Left lung (tissue), 10 donors: ENCODE measurements around the gene RPL36A. TPM values are rescaled to one million over a fixed set of nuclear protein-coding genes. Genes with fewer than 3 reads are reported as not detected.

Source experiments
- ATAC-seq: fragments of 200-7000 bp; cut with Tn5 transposase; one replicate; pipeline ENCODE4 v1.9.1; 2020; ENCODE audit warnings: moderate library complexity
- DNase-seq, 4 donors: peaks; one replicate each; pipeline ENCODE4 v3.0.0-alpha.2; 2013 to 2020
- H3K27ac ChIP-seq, 2 donors: fragments of 200-600 bp; sonication (generic) in 1 of 2; one replicate each; pipeline versions ENCODE4 v1.5.0 to v1.8.0; 2020 to 2021
- H3K27me3 ChIP-seq, 2 donors: fragments of 200-600 bp; sonication (generic) in 1 of 2; one replicate each; pipeline versions ENCODE4 v1.5.0 to v1.8.0; 2020 to 2021
- H3K36me3 ChIP-seq, 2 donors: fragments of 200-600 bp; sonication (generic) in 1 of 2; one replicate each; pipeline versions ENCODE4 v1.5.0 to v1.8.0; 2020 to 2021
- H3K4me1 ChIP-seq, 2 donors: fragments of 200-600 bp; one replicate each; pipeline ENCODE4 v1.8.0; 2021
- H3K4me3 ChIP-seq, 2 donors: fragments of 200-600 bp; sonication (generic) in 1 of 2; one replicate each; pipeline versions ENCODE4 v1.5.0 to v1.8.0; 2020 to 2021; ENCODE audit warnings: mild to moderate bottlenecking in 1 of 2
- H3K9me3 ChIP-seq, 2 donors: fragments of 200-600 bp; sonication (generic) in 1 of 2; one replicate each; pipeline versions ENCODE4 v1.5.0 to v1.8.0; 2020 to 2021
- CTCF ChIP-seq, 2 donors: fragments of 200-600 bp; sonication (generic) in 1 of 2; IDR thresholded peaks; one replicate each; pipeline versions ENCODE4 v1.5.0 to v1.8.0; 2021; ENCODE audit warnings: antibody characterized with exemption in 2 of 2
- intact Hi-C, 2 donors: fragments of 100-400 bp; cut with DNase I; formaldehyde crosslinking; loops; one replicate each; pipeline versions ENCODE4 v1.11.2 to v1.14.2; 2022
- polyA plus RNA-seq, 6 donors: library from polyadenylated mRNA; unstranded; fragments of 120-200 nt; gene quantifications; one replicate each; pipeline ENCODE4 v1.2.1, GENCODE V29; 2013; ENCODE audit not compliant: insufficient read length in 6 of 6
- total RNA-seq, 2 donors: library from RNA; stranded (reverse); fragmentation: NEBNext Ultra II Directional; extraction: Animal tissue kit (Norgen Biotek cat#: 25700); gene quantifications; one replicate each; pipeline ENCODE4 v1.2.1, GENCODE V29; 2021
- donor health status: DM: no; HTN: yes; CAD: no.
- donor health status: DM: no; HTN: no; CAD: no.

RPL36A gene
- total and polyA plus RNA-seq, 8 donors = 127 to 1,743 (median 1,355) TPM

GRCh38 chrX:101416691-101417090 is 25.9 kb downstream of the RPL36A start:
- Histone ChIP-seq H3K27me3 (no peaks in the 10 kb centered on the region), H3K27ac (no peak overlapping the region), H3K4me1 (peaks cover 2 to 7% of the 10 kb centered on the region in 2 donors), H3K9me3 (no peaks in the 10 kb centered on the region), H3K36me3 (peaks cover 0 to 14% of the 10 kb centered on the region in 2 donors), H3K4me3 (no peak overlapping the region)
- ATAC-seq (no peak), DNase-seq (no peak)
- intact Hi-C loops = no loop called here
- no peak for TF ChIP-seq CTCF (IDR thresholded peaks at IDR 0.05)

- DNase-seq (no peak), ATAC-seq (no peak)
- no peaks in the 10 kb centered on the region for H3K27me3 ChIP-seq
- intact Hi-C loops = no loop called here
- no peak overlapping the region for H3K4me3 ChIP-seq
- peaks cover 0 to 10% of the 10 kb centered on the region in 2 donors for H3K36me3 ChIP-seq
- H3K27ac ChIP-seq = peak overlapping the region; percentile 90 to 92
- TF ChIP-seq CTCF (IDR thresholded peaks at IDR 0.05) = no peak
- H3K9me3 ChIP-seq = no peaks in the 10 kb centered on the region
- H3K4me1 ChIP-seq = peaks cover 2 to 7% of the 10 kb centered on the region in 2 donors
These were observed 26.4 kb downstream of the RPL36A start for GRCh38 chrX:101417190-101417589.

GRCh38 chrX:101417981-101418841 is 27.4 kb downstream of the RPL36A start:
- DNase-seq (peak; percentile 56 to 93 (median 68)), ATAC-seq (peak; percentile 78)
- intact Hi-C loops = no loop called here

GRCh38 chrX:101419489-101419888 is 28.7 kb downstream of the RPL36A start:
- peak overlapping the region in 1 of 2 donors; percentile 51 for H3K4me3 ChIP-seq
- peaks cover 2 to 7% of the 10 kb centered on the region in 2 donors for H3K4me1 ChIP-seq

More at GRCh38 chrX:101417981-101418841, 27.4 kb downstream of the RPL36A start:
- no peaks in the 10 kb centered on the region for H3K9me3 ChIP-seq
- peaks cover 2 to 7% of the 10 kb centered on the region in 2 donors for H3K4me1 ChIP-seq
- peak overlapping the region; percentile 45 to 51 for H3K4me3 ChIP-seq
- TF ChIP-seq CTCF (IDR thresholded peaks at IDR 0.05) = no peak
- H3K27ac ChIP-seq = peak overlapping the region; percentile 90 to 92
- H3K27me3 ChIP-seq = no peaks in the 10 kb centered on the region
- peaks cover 0 to under 1% of the 10 kb centered on the region in 2 donors for H3K36me3 ChIP-seq

More at GRCh38 chrX:101419489-101419888, 28.7 kb downstream of the RPL36A start:
- intact Hi-C loops = no loop called here
- no peak for ATAC-seq
- no peak for TF ChIP-seq CTCF (IDR thresholded peaks at IDR 0.05)
- H3K27ac ChIP-seq = no peak overlapping the region
- H3K9me3 ChIP-seq = no peaks in the 10 kb centered on the region
- H3K36me3 ChIP-seq = peaks cover 0 to 7% of the 10 kb centered on the region in 2 donors
- DNase-seq = no peak
- H3K27me3 ChIP-seq = no peaks in the 10 kb centered on the region
